Tibial nerve (tissue), 4 donors: ENCODE data around the gene KMT2D.

Experiments
- CTCF ChIP-seq, 5 experiments: fragments of 200-600 bp in 3 of 5; fragments of 450-650 bp in 2 of 5; sonication (generic) in 3 of 5; IDR thresholded peaks; one replicate each; pipeline ENCODE4 v1.5.1; 2016 to 2019; ENCODE audit warnings: antibody characterized with exemption in 5 of 5, mild to moderate bottlenecking in 3 of 5, moderate library complexity in 2 of 5
- EP300 ChIP-seq, 2 donors: sonication (generic); formaldehyde crosslinking; IDR thresholded peaks; one replicate each; pipeline ENCODE4 v1.6.1; 2017; ENCODE audit warnings: antibody characterized with exemption in 2 of 2, mild to moderate bottlenecking in 1 of 2
- POLR2A ChIP-seq, 2 donors: fragments of 450-650 bp; IDR thresholded peaks; one replicate each; pipeline ENCODE4 v1.6.1; 2017; ENCODE audit warnings: antibody characterized with exemption in 2 of 2, mild to moderate bottlenecking in 2 of 2, moderate library complexity in 2 of 2

GRCh38 chr12:49022558-49023178 is 37.9 kb downstream of the KMT2D start:
- TF ChIP-seq CTCF (IDR thresholded peaks at IDR 0.05) (no peak), POLR2A (IDR thresholded peaks at IDR 0.05) (no peak), EP300 (IDR thresholded peaks at IDR 0.05) (no peak)
